ENCODE results near the gene CCDC188. TPM values are rescaled to one million over a fixed set of nuclear protein-coding genes. Genes with fewer than 3 reads are reported as not detected.

Gene CCDC188
- total and polyA plus RNA-seq, 2 of the 4 experiments (the other 2 are of a cell fraction), result 0.10 TPM; not detected in 1

DNA sequence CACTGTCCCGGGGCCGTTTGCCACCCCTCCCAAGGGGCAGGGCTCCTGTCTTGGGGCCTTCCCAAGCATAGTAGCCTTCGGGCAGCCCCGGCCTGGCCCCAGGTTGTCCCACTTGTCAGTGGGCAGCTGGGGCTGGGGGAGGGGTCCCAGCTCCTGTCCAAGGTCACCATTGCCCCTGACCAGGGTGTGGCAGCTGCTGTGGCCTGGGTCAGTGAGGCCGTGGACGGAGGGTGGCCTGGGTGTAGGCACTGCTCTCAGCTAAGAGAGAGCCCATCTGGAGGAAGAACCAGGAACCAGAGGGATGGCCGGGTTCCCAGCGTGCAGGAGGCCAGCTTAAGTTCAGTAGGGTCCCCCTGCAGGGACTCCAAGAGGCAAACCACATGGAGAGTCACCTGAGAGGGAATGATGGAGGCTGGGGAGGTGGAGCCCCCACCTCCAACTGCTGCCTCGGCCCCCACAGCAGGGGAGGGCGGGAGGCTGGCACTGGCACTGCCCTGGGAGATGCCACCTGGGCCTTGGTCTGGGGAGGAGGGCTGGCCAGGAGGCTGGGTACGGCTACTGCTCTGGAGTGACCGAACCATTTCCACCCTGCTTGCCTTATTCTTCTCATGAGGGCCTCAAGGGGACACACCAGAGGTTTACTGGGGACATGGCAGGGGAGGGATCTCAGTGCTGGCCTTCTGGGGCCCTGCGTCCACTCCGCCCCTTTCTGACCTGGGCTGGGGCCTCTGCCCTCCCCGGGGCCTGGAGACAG is 6.8 kb upstream of the CCDC188 start:
- Histone ChIP-seq H3K14ac (replicated peaks; ENCODE audit: low read depth, low read length) (no peak overlapping the region), H3K27ac (ENCODE audit: insufficient read depth, low read length) (no peak overlapping the region), H2BK120ac (ENCODE audit: low read depth, low read length) (no peak overlapping the region), H2BK5ac (ENCODE audit: low read depth, low read length, poor library complexity, severe bottlenecking) (no peak overlapping the region), H3K9me1 (ENCODE audit: insufficient read depth, low read length) (no peaks in the 10 kb centered on the region), H3K4me2 (ENCODE audit: low read depth, low read length) (no peak overlapping the region), H3K4me1 (ENCODE audit: control insufficient read depth, insufficient read depth, low read length) (peaks cover 6% of the 10 kb centered on the region), H4K8ac (ENCODE audit: low read depth in 2 of 2, low read length in 2 of 2) (no peak overlapping the region), H4K91ac (ENCODE audit: insufficient read depth, low read depth, low read length) (no peak overlapping the region), H2AK5ac (ENCODE audit: low read depth, low read length) (no peak overlapping the region), H3K27me3 (ENCODE audit: control insufficient read depth, insufficient read depth, low read length) (peaks cover 13% of the 10 kb centered on the region), H2AK9ac (replicated peaks; ENCODE audit: low read depth, low read length, poor library complexity) (no peak overlapping the region), H3K56ac (ENCODE audit: extremely low read depth, insufficient read depth, low read length) (no peak overlapping the region), H2AFZ (replicated peaks; ENCODE audit: low read length, poor library complexity) (no peak overlapping the region), H3K4ac (ENCODE audit: low read depth, low read length) (no peak overlapping the region), H2BK20ac (ENCODE audit: low read depth, low read length) (no peak overlapping the region), H2BK15ac (ENCODE audit: low read depth, low read length) (no peak overlapping the region), H4K5ac (ENCODE audit: low read depth, low read length) (no peak overlapping the region), H3K23ac (ENCODE audit: low read depth, low read length) (no peak overlapping the region), H3K9ac (ENCODE audit: low read depth, low read length) (no peak overlapping the region), H4K20me1 (ENCODE audit: insufficient read depth, low read length) (peaks cover 11% of the 10 kb centered on the region; the same call in 1 of the 2 replicates), H3K4me3 (ENCODE audit: insufficient read depth, low read depth, low read length) (no peak overlapping the region), H3K36me3 (ENCODE audit: control insufficient read depth, insufficient read depth, low read length) (no peaks in the 10 kb centered on the region), H3K9me3 (ENCODE audit: control insufficient read depth, insufficient read depth, low read length) (no peaks in the 10 kb centered on the region), H3K18ac (ENCODE audit: low read depth, low read length) (no peak overlapping the region), H3K79me1 (ENCODE audit: low read depth in 1 of 2, low read length in 2 of 2) (no peaks in the 10 kb centered on the region)
- ChIA-PET CTCF (interaction anchor here (0.6 to 1.5 kb wide), 2 partner anchors 129 to 236 kb away, joined by 3 read pairs; no protein-coding TSS in a partner anchor), POLR2A (ENCODE audit: unreplicated experiment) (no interaction called here)
- WGBS, 2 experiments (ENCODE audit: extremely low coverage in 2 of 2, insufficient read length in 1 of 2), result 40% methylated on average over 1 of the region's 15 CpGs; no CpG with 5 or more reads in 1 of the 2 experiments
- in situ Hi-C loops (cut with MboI; ENCODE audit: low sequenced_read_pairs) (loop anchor here (5.0 to 10.0 kb wide), 2 partner anchors 135 to 297 kb away; no protein-coding TSS in a partner anchor), dilution Hi-C loops (cut with HindIII; ENCODE audit: low sequenced_read_pairs, unreplicated experiment) (no loop called here), intact Hi-C loops (cut with micrococcal nuclease) (loop anchor here (1.0 to 5.0 kb wide), 3 partner anchors 111 to 300 kb away; partner anchors contain the start of gene RTN4R)
- BruUV-seq (replicated peaks), result no TSS peak
- no peak for ATAC-seq (ENCODE audit: low read depth)
- TF ChIP-seq MAZ (IDR thresholded peaks at IDR 0.05; ENCODE audit: borderline replicate concordance, low read depth, low read length), result no peak
- TF ChIP-seq RAD21 (IDR thresholded peaks at IDR 0.05; ENCODE audit: low read length), result no peak
- TF ChIP-seq FOS (IDR thresholded peaks at IDR 0.05; ENCODE audit: low read depth, low read length), result no peak
- no peak for TF ChIP-seq RCOR1 (IDR thresholded peaks at IDR 0.05; ENCODE audit: insufficient replicate concordance, low read length)
- TF ChIP-seq CHD1 (IDR thresholded peaks at IDR 0.05; ENCODE audit: low read depth, low read length), result no peak
- TF ChIP-seq NFE2L2 (IDR thresholded peaks at IDR 0.05; ENCODE audit: low read depth, low read length), result no peak
- TF ChIP-seq CEBPB (IDR thresholded peaks at IDR 0.05; ENCODE audit: low read depth, low read length), result no peak
- TF ChIP-seq RFX5 (IDR thresholded peaks at IDR 0.05; ENCODE audit: low read depth, low read length), result no peak
- no peak for TF ChIP-seq POLR2A (IDR thresholded peaks at IDR 0.05; ENCODE audit: low read depth, low read length)
- no peak for TF ChIP-seq SMC3 (IDR thresholded peaks at IDR 0.05; ENCODE audit: low read depth, low read length)
- TF ChIP-seq MAFK (IDR thresholded peaks at IDR 0.05; ENCODE audit: low read depth, low read length), result no peak
- TF ChIP-seq, protein P1, sequence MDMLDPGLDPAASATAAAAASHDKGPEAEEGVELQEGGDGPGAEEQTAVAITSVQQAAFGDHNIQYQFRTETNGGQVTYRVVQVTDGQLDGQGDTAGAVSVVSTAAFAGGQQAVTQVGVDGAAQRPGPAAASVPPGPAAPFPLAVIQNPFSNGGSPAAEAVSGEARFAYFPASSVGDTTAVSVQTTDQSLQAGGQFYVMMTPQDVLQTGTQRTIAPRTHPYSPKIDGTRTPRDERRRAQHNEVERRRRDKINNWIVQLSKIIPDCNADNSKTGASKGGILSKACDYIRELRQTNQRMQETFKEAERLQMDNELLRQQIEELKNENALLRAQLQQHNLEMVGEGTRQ (IDR thresholded peaks at IDR 0.05; ENCODE audit: low read depth, low read length), result no peak
- TF ChIP-seq MXI1 (IDR thresholded peaks at IDR 0.05; ENCODE audit: borderline replicate concordance, low read depth, low read length), result no peak
- no peak for DNase-seq
